Spleen (tissue), 7 donors: Measurements from ENCODE around the gene CANT1.

Experiments used
- CTCF ChIP-seq, 11 experiments: fragments of 200-600 bp in 7 of 11; fragments of 450-650 bp in 4 of 11; sonication (generic) in 4 of 11; IDR thresholded peaks in 8 of 11; conservative IDR thresholded peaks in 3 of 11; 1 replicate in 7 of 11; 2 replicates in 4 of 11; pipeline versions ENCODE4 v1.4.0 to v1.8.0; 2016 to 2021; ENCODE audit warnings: antibody characterized with exemption in 11 of 11, inconsistent platforms in 4 of 11, mild to moderate bottlenecking in 1 of 11
- POLR2A ChIP-seq, 3 donors: fragments of 450-650 bp; IDR thresholded peaks; one replicate each; pipeline ENCODE4 v1.5.1; 2017; ENCODE audit warnings: antibody characterized with exemption in 3 of 3, mild to moderate bottlenecking in 1 of 3
- POLR2AphosphoS5 ChIP-seq, 3 donors: sonication (generic); formaldehyde crosslinking; IDR thresholded peaks; one replicate each; pipeline ENCODE4 v1.5.1; 2017; ENCODE audit warnings: antibody characterized with exemption in 3 of 3
- donor health status: DM: no; HTN: no; CAD: no; lungs with moderate emphysema.
- donor health status: DM: no; HTN: no; CAD: no.
- donor health status: DM: no; HTN: no; CAD: no.

GRCh38 chr17:78966910-78967600 lies 42.5 kb downstream of the CANT1 start:
- TF ChIP-seq POLR2AphosphoS5 (IDR thresholded peaks at IDR 0.05), result no peak
- TF ChIP-seq CTCF (IDR thresholded peaks at IDR 0.05 in 8 of 11, conservative IDR thresholded peaks at IDR 0.05 in 3 of 11), result no peak
- TF ChIP-seq POLR2A (IDR thresholded peaks at IDR 0.05), result no peak
